ENCODE results near the gene FOXO6.
"Not testable (repeated sequence)": the region's sequence is repeated elsewhere in the genome, so short reads cannot be mapped to it uniquely, and the experiment has no call there.

FOXO6 gene

DNA sequence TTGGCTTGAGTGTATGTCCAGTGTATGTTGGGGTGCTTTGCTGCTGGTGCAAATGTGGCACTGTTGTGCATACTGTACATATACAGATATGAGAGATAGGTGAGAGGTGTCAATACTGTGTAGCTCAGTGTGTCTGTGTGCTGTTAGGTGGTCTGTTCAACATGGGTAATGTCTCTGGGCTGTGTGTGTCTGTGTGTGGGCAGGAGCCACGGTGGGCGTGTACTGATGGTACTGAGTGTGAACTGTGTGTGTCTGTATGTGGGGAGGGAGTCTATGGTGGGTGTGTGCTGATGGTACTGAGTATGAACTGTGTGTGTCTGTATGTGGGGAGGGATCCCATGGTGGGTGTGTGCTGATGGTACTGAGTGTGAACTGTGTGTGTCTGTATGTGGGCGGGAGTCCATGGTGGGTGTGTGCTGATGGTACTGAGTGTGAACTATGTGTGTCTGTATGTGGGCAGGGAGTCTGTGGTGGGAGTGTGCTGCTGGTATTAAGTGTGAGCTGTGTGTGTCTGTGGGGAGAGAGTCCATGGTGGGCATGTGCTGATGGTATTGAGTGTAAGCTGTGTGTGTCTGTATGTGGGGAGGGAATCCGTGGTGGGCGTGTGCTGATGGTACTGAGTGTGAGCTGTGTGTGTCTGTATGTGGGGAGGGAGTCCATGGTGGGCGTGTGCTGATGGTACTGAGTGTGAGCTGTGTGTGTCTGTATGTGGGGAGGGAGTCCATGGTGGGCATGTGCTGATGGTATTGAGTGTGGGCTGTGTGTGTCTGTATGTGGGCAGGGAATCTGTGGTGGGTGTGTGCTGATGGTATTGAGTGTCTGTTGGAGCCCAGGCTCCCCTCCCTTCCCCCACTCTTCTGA, 32.2 kb upstream of the FOXO6 start:
- DNase-seq (ENCODE audit: low read depth in 1 of 2, low spot score in 1 of 2) = no peak

DNA sequence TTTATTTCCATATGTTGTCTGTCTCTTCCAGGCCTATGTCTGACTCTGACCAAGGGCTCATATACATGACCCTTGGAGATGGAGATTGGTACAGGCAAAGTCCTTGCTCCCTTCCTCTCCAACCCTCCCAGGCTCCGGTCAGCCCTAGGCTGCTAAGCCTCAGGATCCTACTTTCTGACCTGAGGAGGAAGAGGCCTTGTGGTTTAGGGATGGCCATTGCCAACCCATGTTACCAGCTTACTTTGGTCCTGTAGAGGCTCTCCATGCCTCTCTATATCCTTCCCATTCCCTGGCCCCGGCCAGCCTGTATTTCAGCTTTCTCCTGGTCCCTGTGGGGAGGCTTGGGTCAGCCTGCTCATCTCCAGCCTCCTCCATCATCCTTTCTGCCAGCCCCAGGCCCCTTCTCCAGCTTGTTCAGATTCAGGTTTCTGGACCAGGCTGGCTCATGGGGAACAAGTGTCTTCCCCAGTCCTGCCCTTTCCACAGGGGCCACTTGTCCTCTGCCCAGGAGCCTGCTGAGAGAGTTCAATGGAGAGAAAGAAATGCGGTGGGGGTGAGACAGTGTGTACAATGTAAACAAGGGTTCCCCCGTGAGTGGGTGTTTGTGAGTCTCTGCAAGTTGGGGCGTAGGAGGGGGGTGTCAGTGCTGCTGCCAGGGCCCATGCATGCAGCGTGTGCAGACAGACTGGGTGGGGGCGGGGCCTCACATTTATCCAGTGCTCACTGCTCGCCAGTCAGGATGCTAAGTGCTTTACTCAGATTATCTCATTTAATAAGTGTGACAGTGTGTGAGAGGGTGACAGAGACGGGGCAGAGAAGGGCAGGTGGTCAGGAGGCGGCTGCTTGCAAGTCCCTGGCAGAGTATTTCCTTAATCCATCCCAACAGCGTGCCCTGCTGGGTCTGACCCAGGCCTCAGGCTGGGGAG, 31.3 kb upstream of the FOXO6 start:
- DNase-seq (ENCODE audit: low read depth in 1 of 2, low spot score in 1 of 2) = no peak

DNA sequence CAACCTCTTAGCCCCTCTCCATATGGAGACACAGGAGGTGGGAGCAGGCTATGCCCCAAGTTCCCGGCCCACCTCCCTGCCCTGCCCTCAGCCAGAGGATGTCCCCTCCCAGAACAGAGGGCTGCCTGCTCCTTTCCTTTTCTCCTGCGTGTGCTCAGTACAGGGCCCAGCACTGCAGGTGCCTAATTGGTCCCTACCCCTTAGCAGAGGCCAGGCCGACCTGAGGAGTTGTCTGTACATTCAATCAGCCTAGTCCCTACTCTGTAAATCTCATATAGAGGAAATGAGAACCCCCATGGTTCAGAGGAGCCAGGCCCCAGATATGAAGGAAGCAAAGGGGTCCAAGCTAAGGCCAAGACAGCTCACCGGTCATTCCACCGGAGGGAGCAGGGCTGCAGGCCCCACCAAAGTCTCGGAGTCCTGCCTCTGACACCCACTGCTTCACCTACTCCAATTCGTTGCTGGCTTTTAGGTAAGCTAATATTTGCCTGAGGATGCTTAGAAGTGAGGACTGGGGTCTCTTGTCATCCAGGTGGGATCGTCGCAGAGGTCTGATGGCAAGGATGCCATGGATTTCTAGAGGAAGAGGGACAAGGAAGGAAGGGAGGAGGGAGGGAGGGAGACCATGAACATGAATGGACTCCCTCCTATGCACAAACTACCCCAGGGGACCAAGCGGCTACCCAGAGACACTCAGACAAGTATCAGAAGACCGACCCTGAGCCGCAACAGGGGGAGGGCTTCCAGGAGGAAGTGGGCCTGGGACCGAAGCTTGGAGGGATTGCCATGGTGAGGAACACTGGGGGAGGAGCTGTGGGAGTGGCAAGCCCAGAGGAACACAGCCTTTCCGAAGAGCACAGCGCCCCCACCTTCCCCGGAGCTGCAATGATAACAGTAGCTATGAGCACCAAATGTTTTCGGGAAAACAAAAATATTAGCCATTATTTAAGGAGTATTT, 30.4 kb upstream of the FOXO6 start:
- DNase-seq (ENCODE audit: low read depth in 1 of 2, low spot score in 1 of 2) = no peak

DNA sequence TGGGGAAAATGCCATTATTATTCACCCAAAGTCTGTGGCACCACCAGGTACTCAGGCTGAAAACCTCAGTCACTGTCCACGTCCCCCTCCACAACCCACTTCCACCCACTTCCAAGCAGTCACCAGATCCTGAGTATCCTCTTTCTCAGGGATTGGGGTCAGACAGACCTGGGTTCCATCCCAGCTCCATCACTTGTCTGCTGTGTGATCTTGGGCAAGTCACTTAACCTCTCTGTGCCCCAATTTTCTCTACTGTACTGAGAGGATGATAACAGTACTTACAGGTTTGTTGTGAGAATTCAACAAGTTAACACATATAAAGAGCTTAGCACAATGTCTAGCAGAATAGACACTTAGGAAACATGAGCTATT, 29.7 kb upstream of the FOXO6 start:
- no peak for DNase-seq (ENCODE audit: low read depth in 1 of 2, low spot score in 1 of 2)

DNA sequence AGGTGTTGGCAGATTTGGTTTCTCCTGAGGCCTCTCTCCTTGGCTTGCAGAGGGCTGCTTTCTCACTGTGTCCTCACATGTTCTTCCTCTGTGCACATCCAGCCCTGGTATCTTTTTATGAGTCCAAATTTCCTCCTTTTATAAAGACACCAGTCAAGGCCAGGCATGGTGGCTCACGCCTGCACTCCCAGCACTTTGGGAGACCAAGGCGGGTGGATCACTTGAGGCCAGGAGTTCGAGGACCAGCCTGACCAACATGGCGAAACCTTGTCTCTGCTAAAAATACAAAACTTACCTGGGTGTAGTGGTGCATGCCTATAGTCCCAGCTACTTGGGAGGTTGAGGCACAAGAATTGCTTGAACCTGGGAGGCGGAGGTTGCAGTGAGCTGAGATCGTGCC, 29.1 kb upstream of the FOXO6 start:
- not testable (repeated sequence) for DNase-seq (ENCODE audit: low read depth in 1 of 2, low spot score in 1 of 2)

DNA sequence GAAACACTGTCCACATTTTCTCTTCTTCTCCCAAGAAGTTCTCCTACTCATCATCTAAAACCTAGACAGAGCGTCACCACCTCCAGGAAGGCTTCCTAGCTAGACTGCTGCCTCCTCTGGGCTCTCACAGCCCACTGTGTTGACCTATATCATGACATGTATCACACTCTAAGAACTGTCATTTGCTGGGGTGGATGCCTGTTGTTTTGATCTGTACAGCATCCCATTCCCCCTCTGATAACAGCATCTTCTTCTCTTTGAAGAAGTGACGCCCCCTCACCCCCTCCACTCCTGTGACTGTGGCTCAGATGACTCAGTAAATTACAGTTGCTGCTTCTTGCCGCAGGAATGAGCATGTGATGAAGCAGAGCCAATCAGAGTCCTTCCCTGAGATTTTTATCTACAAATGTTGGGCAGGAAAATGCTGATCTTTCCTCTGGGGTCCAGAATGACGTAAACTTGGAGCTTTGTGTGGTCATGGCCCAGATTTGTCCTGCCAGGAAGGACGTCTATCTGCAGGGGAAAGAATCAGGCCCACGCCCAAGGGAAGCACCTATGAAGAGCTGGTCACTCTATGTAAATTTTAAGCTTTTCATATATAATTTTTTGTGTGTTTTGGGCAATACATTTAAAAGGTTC, 28.0 kb upstream of the FOXO6 start:
- no peak for DNase-seq (ENCODE audit: low read depth in 1 of 2, low spot score in 1 of 2)

DNA sequence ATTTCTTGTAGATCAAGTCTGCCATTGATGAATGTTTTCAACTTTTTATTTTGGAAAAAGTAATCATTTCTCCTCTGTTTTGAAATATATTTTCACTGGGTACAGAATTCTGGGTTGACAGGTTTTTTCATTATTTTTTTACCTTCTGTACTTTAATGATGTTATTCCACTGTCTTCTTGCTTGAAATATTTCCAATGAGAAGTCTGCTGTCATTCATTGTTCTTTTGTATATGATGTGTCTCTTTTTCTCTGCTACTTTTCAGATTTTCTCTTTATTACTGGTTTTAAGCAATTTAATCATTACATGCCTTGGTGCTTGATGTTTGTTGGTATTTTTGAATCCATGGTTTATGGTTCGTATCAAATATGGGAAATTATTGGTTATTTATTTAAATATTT, 22.4 kb upstream of the FOXO6 start:
- DNase-seq (ENCODE audit: low read depth in 1 of 2, low spot score in 1 of 2) = no peak

DNA sequence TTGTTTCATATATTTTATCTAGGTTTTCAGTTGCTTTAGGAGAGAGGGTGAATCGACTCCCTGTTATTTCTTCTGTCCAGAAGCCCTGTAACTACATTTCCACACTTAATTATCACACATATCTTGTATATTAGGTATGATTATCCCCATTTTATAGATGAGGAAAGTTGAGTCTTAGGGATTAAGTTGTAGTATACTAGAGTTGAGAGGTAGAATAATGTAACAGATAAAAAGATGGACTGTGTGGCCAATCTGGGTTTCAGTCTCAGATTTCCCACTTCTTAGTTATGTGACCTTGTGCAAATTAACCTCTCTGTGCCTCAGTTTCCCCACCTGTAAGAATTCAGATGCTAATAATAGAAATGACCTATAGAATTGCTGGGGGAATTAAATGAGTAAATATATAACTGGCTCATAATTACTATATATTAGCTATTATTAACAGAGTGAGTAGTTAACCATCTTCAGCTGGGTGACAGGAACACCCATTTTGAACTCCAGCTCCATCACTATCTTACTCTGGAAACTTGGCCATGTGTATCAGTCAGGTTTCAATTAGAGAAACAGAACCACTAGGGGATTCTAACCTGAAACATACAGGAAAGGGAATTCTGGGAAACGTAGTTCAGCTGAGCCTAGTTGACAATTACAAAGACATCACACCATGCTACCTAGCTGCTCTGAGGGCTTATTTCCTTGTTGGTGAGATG, 20.4 kb upstream of the FOXO6 start:
- no peak for DNase-seq (ENCODE audit: low read depth in 1 of 2, low spot score in 1 of 2)

DNA sequence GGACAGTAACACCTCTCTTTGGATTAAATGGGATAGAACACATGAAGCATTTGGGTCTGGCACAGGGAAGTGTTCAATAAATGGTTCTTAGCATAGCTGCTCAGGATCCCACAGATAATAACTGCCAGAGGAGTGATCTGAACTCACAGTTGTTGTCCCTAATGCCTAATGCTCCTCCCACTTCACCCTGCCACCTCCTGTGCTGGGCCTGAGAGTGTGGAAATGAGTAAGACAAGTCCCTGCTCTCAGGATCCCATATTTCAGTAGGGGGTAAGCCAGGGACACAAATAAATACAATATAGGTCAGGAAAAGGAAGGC, 19.9 kb upstream of the FOXO6 start:
- no peak for DNase-seq (ENCODE audit: low read depth in 1 of 2, low spot score in 1 of 2)

DNA sequence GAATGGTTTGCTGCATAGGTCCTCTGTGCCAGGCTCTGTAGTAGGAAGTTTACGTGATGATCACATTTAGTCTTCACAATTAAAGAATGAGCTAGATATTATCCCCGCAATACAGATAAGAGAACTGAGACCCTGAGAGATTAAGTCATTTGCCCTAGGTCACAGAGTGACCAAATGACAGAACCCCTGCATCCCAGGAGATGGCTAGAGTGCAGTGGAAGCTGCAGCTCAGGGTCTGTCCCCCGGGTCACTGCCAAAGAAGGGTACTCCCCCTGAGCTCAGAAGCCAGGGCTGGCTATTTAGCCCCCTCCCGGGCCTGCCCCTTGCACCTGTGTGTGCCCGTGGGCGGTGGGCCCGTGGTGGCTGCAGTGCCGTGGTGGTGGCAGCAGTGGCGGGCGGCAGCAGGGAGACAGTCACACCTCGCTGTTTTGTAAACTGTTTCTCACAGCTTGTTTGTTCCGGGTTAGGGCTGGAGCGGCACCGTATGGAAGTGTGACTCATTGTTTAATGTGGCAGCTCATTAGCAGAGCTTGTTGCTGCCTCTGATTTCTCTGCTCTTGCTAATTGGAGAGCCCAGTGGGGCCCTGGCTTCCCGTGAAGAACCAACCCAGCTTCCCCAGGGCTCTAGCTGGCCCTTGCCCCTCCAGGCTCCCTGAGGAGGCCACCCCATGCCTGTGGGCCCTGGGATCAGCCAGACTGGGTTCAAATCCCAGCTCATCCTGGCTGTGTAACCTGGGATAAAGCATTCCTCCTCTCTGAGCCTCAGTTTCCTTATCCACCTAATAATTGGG, 19.3 kb upstream of the FOXO6 start:
- no peak for DNase-seq (ENCODE audit: low read depth in 1 of 2, low spot score in 1 of 2)

DNA sequence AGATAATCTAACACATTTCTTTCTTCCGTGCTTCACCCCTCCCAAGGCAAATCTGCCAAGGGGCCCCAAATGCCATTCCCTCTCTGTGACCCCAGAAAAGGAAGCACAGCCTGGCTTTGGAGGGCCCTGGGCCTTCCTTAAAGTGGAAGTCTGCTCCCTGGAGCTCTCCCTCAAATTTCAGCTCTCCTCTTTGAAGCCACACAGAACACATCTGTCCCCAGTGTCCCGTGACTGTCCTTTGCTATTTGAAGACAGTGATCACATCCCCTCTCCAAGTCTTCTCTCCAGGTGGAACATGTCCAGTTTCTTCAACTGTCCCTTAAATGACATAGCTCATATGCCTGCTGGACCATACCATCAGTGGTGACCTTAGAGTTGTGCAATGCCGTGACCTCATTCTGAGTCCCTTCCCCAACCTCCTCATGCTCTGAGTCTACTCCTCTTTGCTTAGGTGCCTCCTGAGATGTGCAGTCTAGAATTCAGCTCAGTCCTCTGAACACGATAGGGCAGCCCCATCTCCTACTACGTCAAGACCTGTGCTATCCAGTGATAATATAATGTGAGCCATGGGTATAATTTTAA, 18.4 kb upstream of the FOXO6 start:
- DNase-seq (ENCODE audit: low read depth in 1 of 2, low spot score in 1 of 2) = no peak

DNA sequence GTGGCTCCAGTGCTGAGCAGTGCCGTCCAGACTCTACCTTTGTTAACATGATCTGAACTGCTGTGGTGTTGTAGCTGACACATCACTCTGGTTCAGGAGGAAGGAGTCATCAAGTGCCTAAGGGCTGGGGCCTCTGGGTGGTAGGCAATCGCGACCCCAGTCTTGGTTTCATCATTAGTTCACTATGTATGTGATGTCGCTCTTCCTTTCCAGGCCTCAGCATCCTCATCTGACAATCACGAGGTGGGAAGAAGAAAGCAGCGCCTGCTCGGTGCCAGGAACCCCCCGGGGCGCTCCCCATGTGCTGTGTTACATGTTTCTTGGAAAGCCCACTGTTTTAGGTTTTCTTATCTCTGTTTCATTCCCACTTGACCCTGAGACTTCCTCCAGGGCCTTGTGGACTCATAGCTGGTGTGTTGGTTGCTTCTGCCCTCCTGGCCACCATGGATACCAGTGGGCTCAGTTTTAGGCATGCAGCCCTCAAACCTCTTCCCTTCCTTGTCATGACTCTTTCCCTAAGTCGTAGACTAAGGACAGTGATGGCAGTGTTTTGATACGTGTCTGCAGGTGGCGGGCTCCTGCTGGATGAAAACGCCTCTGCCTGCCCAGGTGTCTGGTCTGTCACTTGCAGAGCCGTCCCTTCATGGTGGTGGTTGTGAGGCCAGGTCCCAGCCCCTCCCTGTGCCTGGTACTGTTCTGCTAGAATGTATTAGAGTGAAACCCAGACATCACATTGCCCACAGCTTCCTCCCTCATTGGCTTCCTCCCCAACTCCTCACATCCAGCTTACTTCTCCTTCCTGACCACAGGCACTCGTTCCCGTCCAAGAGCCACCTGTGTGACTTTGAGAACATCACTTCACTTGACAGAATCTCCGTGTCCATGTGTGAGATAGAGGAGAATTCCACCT, 17.2 kb upstream of the FOXO6 start:
- DNase-seq (ENCODE audit: low read depth in 1 of 2, low spot score in 1 of 2) = no peak

DNA sequence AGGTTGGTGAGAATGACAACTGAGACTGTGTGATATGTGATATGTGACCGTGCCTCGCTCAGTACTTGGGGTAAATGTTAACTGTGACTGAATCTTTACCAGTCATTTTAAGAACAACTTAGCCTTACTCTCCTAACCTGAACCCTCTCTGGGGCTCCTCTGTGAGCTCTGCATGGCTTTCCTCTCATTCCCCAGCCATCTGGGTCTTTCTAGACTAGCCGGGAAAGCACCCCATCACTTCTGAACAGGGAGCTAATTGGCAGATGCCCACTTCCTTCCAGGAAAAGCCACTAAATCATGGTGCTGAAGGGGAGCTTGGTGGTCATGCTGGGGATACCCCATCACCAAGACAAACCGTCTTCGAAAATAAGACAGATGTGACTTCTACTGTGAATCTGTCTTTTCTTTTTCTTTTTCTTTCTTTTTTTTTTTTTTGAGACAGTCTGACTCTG, 16.5 kb upstream of the FOXO6 start:
- DNase-seq (ENCODE audit: low read depth in 1 of 2, low spot score in 1 of 2) = no peak

DNA sequence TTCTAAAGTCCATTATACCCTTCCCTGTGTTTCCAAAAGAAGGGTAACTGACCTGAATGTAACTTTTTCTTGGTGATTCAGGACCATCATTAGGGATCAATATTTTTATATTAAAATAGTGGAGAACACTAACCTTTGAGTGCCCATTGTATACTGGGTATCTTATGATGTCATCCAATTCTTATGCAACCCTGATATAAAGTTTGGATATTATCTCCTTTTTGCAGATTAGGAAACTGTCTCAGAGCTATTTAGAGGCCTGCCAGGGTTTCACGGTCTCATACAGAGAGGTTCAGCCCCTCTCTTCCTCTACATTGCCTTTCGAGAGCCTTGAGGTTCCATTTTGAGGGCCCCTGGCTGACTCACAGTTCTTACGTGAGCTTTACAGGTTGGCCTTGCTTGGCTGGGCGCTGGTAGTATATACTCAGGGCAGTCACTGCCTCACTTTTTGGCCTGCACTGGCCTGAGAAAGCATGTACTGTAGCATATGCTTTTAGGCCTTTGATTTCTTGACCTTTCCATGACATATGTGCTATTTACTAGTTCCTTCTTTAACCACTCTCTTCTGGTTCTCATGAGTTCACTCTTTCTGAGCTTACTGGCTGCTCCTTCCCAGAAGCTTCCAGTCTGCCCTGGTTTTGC, 15.7 kb upstream of the FOXO6 start:
- no peak for DNase-seq (ENCODE audit: low read depth in 1 of 2, low spot score in 1 of 2)

DNA sequence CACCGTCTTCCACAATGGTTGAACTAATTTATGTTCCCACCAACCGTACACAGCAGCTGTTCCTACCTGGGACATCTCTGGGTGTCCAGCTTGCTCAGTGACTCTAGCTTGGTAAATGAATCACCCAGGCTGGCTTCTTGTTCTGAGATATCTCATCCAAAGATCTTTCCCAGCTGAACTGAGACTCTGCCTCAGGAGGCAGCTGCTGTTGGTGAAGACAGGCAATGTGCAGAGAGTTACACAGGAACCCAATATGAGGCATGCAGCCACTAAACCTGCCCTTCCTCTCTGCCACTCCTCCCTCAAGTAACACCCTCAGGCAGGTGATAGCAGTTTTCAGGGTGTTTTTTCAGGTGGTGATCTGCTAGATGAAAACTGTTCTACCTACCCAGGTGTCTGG, 14.0 kb upstream of the FOXO6 start:
- DNase-seq (ENCODE audit: low read depth in 1 of 2, low spot score in 1 of 2) = no peak

DNA sequence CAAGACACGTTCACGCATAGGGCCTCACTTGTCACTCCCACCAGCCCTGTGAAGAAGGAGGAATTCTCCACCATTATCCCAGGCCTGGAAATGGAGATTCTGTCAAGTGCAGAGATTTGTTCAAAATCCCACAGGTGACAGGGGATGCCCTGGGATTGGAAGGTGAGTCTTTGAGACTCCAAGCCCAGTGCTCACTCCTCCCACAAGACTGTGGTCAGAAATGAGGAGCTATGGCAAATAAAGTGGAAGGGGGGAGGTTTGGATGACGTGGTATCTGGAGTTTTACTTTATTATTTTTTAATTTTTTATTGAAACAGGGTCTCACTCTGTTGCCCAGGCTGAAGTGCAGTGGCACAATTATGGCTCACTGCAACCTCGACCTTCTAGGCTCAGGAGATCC, 12.8 kb upstream of the FOXO6 start:
- DNase-seq (ENCODE audit: low read depth in 1 of 2, low spot score in 1 of 2) = no peak

DNA sequence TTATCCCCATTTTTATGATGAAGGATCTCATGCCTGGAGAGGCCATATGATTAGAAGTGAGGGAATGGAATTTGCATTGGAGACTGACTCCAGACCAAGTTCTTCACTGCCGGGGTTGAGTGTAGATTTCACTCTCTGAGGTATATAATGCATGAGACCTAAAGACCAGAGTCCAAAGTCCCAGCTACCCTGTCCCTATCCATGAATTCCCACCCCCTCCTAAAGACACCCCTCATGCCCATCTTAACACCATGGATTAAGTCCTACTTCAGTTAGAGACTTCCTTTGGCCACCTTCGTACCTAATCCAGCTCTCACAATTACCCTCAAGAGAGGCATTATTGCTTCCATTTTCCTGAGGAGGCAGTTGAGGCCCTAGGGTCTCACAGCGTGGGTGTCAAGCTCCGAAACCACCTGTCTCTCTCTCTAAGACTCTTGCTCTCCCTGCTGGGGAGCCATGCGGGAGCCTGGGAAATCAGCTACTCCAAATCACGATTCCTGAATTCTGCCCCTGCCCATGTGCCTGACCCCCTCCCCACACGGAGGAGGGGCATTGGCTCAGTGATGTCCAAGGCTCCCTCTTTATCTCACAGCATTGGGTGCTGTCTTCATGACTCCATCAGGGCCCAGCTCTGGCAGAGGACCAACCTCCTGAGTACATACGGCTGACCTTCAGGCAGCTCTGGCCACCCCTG, 11.7 kb upstream of the FOXO6 start:
- no peak for DNase-seq (ENCODE audit: low read depth in 1 of 2, low spot score in 1 of 2)
